ENCODE results near the gene MEIOB.

The MEIOB gene

DNA sequence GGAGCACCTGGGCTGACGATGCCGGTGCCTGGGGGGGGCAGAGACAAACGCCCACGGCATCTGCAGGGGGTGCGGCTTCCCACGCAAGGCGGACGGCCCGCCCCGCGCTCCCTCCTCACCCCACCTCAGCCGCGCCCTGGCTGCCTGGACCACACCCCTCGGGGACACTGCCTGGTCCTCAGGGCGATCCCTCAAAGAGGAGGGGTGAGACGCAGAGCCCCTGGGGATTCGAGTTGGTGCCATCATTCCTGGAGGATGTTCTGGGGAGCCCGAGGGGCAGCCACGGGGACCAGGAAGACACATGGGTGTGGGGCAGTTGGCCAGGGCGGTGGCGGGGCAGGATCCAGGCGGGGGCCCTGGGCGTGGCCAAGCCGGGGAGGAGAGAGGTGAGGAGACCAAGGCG lies 82.3 kb downstream of the MEIOB start:
- in situ Hi-C loops (cut with HindIII; ENCODE audit: low sequenced_read_pairs) = no loop called here

DNA sequence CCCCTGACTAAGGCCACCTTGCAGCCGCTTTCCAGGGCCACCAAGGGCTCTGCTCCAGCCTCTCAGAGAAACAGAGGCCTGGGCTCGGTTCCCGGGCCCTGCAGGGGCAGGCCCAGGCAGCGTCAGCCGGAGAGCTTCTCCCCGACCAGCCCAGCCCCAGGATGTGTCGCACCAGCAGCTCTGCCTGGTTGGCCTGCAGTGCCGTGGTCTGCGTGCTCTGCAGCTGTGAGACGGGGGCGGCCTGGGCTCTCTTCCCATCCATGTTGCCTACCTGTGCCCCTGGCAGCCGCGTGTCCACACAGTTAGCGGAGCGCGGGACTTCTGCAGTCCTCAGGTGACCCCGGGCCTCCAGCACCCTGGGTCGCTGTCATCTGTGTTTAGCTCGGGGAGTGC lies 83.3 kb downstream of the MEIOB start:
- in situ Hi-C loops (cut with HindIII; ENCODE audit: low sequenced_read_pairs) = no loop called here

- in situ Hi-C loops (cut with HindIII; ENCODE audit: low sequenced_read_pairs) = no loop called here
Observed at GRCh38 chr16:1788095-1788707, 83.8 kb downstream of the MEIOB start.

- in situ Hi-C loops (cut with HindIII; ENCODE audit: low sequenced_read_pairs) = no loop called here
Observed at GRCh38 chr16:1787322-1788094, 84.5 kb downstream of the MEIOB start.

GRCh38 chr16:1787056-1787321 lies 85.0 kb downstream of the MEIOB start:
- in situ Hi-C loops (cut with HindIII; ENCODE audit: low sequenced_read_pairs) = no loop called here

DNA sequence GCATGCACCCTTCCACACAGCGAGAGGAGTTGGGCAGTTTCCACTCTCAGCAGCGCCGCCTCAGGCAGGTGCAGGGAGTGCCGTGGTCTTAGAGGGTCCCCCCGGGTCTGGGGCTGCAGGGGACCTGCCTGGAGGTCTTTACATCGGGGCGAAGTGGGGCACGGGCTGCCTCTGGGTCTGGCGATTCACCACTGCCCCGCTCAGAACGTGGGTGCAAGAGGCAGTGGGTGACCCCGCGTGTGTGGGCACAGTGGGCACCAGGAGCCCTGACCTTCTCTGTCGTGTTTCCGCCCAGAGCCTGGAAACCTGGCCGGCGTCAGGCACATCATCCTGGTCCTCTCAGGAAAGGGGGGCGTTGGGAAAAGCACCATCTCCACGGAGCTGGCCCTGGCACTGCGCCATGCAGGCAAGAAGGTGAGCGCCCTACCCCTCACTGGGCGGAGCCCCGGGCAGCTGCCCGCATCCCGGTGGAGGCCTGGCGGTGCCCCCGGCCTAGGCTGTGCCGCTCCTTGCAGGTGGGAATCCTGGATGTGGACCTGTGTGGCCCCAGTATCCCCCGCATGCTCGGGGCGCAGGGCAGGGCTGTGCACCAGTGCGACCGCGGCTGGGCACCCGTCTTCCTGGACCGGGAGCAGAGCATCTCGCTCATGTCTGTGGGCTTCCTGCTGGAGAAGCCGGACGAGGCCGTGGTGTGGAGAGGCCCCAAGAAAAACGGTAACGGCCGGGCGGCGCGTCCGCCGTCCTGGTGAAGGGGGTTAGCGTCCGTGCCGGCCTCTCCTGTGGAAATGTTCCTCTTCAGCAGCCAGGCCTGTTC lies 85.5 kb downstream of the MEIOB start:
- in situ Hi-C loops (cut with HindIII; ENCODE audit: low sequenced_read_pairs) = no loop called here

- in situ Hi-C loops (cut with HindIII; ENCODE audit: low sequenced_read_pairs) = no loop called here
Observed at GRCh38 chr16:1785846-1786170, 86.2 kb downstream of the MEIOB start.

DNA sequence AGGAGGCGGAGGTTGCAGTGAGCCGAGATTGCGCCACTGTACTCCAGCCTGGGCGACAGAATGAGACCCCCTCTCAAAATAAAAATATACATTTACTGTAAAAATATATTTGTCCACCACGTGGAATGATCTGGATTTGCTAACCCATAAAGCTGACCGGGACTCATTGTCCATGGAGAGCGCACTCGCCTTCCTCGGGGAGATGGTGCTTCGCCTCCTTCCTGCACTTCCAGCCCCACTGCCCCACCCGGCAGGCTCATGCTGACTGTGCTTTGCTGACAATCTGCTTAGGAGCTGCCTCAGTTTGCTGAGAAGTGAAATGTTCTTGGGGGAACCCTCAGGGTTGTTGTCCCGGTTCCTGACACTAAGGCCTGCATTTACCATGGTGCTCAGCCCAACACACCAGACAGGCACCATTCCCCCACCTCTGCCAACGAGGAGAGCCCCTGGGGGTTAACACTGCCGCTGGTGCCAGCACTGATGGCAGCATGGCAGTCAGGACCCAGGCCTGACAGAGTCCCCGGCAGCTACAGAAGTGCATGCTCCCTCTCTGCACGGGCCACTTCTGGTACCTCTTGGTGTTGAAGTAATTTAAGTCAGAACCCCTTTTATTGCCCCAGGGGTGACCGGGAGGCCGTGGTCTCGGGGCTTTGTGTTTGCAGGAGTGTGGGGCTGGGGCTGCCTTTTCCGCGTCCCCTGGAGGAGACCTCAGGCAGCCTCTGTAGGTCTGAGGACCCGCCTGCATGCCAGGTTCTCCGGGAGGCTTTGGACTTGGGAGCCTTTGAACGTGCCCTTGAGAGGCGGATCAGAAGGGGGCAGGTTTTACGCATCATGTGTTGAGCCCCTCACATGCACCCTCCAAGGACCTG lies 86.8 kb downstream of the MEIOB start:
- in situ Hi-C loops (cut with HindIII; ENCODE audit: low sequenced_read_pairs) = no loop called here
